Cerebellar cortex (tissue), 1 donor: ENCODE results near the gene PRKAR1B.

ENCODE experiments used
- DNase-seq: peaks from one replicate; pipeline ENCODE4 v3.0.0-alpha.2; 2015; ENCODE audit warnings: low spot score

The PRKAR1B gene

GRCh38 chr7:691361-692045 is 35.6 kb downstream of the PRKAR1B start:
- DNase-seq: no peak

GRCh38 chr7:690478-691360 is 36.4 kb downstream of the PRKAR1B start:
- no peak for DNase-seq

- DNase-seq: no peak
Measured at GRCh38 chr7:685540-685939, 41.5 kb downstream of the PRKAR1B start.

- no peak for DNase-seq
Measured at GRCh38 chr7:684416-684815, 42.7 kb downstream of the PRKAR1B start.

- no peak for DNase-seq
Measured at GRCh38 chr7:683526-684205, 43.4 kb downstream of the PRKAR1B start.

- DNase-seq: no peak
Measured at GRCh38 chr7:682810-683209, 44.3 kb downstream of the PRKAR1B start.

GRCh38 chr7:681551-682307 is 45.4 kb downstream of the PRKAR1B start:
- DNase-seq: no peak

GRCh38 chr7:680411-681127 is 46.5 kb downstream of the PRKAR1B start:
- no peak for DNase-seq

- no peak for DNase-seq
Measured at GRCh38 chr7:676972-677385, 50.1 kb downstream of the PRKAR1B start.

GRCh38 chr7:676246-676971 is 50.7 kb downstream of the PRKAR1B start:
- DNase-seq: no peak

- DNase-seq: no peak
Measured at GRCh38 chr7:674454-675410, 52.3 kb downstream of the PRKAR1B start.

- DNase-seq: no peak
Measured at GRCh38 chr7:673681-674453, 53.2 kb downstream of the PRKAR1B start.

- DNase-seq: no peak
Measured at GRCh38 chr7:672891-673290, 54.2 kb downstream of the PRKAR1B start.

- DNase-seq: no peak
Measured at GRCh38 chr7:671415-672042, 55.6 kb downstream of the PRKAR1B start.

GRCh38 chr7:670501-671390 is 56.3 kb downstream of the PRKAR1B start:
- no peak for DNase-seq

GRCh38 chr7:668958-669357 is 58.1 kb downstream of the PRKAR1B start:
- no peak for DNase-seq
